DMS53 treated with DMSO at 0.1 percent for 48 hours (cell line): ENCODE results near the gene NELFCD.
A peak's percentile ranks its signal among the peaks of the same experiment; 100 is the strongest.

Experiments
- DNase-seq: peaks from one replicate; lab custom pipeline; 2025; ENCODE audit not compliant: unreplicated experiment; lab: John Stamatoyannopoulos, UW

NELFCD gene

DNA sequence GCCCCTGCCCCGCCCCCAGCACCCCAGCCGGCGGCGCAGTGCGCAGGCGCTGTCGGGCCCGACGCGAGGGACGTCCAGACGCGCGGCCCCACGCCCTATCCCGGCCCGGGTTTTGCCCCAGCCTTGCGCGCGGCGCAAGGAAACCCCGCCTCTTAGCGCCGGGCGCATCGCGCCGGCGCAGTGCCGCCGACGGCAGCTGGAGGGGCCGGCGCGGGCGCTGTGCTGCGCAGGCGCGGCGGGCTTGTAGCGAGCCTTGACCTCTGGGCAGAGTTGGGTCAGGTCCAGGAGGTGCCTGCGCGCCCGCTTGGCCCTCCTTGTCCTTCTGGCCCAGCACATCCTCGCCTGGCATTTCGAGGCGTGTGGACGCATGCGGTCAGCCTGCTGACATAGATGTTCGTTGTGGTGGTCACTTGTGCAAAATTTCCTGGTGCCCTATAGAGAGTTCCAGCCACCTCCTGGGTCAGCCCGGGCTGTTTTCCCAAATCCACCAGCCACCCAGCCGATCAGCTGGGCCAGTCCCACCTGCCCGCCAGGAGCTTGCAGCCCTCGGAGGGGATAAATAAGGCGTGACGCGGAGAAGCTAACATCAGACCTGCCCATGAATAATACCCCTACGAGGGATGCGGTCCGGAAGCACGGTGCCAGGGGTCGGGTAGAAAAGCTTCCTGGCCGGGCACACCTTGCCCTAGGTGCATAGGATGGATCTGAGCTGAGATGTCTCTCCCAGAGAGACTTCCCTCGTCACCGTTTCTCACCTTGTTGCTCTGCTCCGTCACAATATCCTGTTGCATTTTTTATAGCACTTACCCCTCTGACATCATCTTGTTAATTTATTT lies 62.0 kb downstream of the NELFCD start:
- DNase-seq, result peak; percentile 76

DNA sequence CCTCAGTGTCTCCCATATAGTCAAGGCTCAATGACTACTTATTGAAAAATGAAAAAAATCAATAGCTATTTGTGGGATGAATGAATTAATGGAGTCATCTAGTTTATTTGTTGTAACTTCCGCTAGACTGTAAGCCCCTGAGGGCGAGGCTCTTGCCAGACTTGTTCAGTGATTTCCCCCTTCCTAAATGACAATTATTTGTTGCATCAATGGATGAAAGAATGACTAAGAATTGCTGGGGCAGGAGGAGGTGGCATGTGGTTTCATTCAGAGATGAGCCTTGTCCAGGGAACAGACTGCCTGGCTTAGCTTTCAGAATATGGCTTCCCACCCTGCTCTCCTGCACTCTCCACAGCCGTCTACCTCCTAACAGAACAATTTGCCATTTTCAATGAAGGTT lies 62.6 kb downstream of the NELFCD start:
- no peak for DNase-seq

DNA sequence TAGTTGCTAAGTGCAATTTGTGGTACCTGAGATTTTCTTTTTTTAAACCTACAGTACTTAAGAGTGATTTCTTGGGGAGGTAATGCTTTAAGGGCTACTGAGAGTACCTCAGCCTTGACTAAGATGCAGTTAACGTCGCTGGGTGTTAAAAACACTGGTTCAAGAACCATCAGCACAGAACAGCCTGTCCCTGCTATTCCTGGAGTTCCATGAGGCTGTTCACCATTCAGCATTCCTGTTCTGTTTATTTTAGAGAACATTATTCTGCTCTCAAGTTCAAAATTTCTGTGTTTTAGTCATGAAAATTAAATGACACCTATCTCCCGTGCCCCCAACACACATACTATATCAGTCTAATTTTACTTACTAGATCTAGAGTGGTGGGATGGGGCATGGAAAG lies 63.2 kb downstream of the NELFCD start:
- no peak for DNase-seq
